Spinal cord (tissue), 10 donors: ENCODE data around the gene KRTAP5-4. TPM values are rescaled to one million over a fixed set of nuclear protein-coding genes. Genes with fewer than 3 reads are reported as not detected.
"Not testable (repeated sequence)": the region's sequence is repeated elsewhere in the genome, so short reads cannot be mapped to it uniquely, and the experiment has no call there.

Experiments
- DNase-seq, 6 donors: peaks; one replicate each; pipeline versions ENCODE4 v3.0.0 to v3.0.0-alpha.2; 2013 to 2015; ENCODE audit warnings: low spot score in 6 of 6, low read depth in 4 of 6
- H3K27ac ChIP-seq: one replicate; pipeline ENCODE4 v1.5.1; 2013; ENCODE audit warnings: low read depth, low read length, control low read depth
- H3K27me3 ChIP-seq: one replicate; pipeline ENCODE4 v1.6.1; 2013; ENCODE audit warnings: low read length; ENCODE audit not compliant: control insufficient read depth, insufficient read depth
- H3K36me3 ChIP-seq: one replicate; pipeline ENCODE4 v1.6.1; 2013; ENCODE audit warnings: low read length; ENCODE audit not compliant: control insufficient read depth, insufficient read depth
- H3K4me1 ChIP-seq: one replicate; pipeline ENCODE4 v1.6.1; 2013; ENCODE audit warnings: low read length; ENCODE audit not compliant: control insufficient read depth, insufficient read depth
- H3K4me3 ChIP-seq: one replicate; pipeline ENCODE4 v1.5.1; 2013; ENCODE audit warnings: low read depth, low read length, control low read depth
- H3K9me3 ChIP-seq: one replicate; pipeline ENCODE4 v1.6.1; 2013; ENCODE audit warnings: low read length; ENCODE audit not compliant: control insufficient read depth, insufficient read depth
- WGBS: methylation state at CpG from one replicate; pipeline ENCODE4 v1.1.5; 2013; ENCODE audit warnings: missing lambda C conversion rate; ENCODE audit not compliant: insufficient coverage; 5-methylcytosine and 5-hydroxymethylcytosine counted together
- polyA plus RNA-seq, 2 donors: library from polyadenylated mRNA; unstranded; fragments of 120-200 nt; gene quantifications; one replicate each; pipeline ENCODE4 v1.2.1, GENCODE V29; 2013; ENCODE audit not compliant: insufficient read length in 2 of 2
- total RNA-seq, 2 donors: library from RNA; depleted of rRNA in 1 of 2; stranded (reverse); fragments of 120-200 nt in 1 of 2; fragments of >200 nt in 1 of 2; gene quantifications; one replicate each; pipeline versions ENCODE4 v1.2.3 to v1.2.4, GENCODE V29; 2013 to 2014
- donor health status: healthy.

KRTAP5-4 gene
- total and polyA plus RNA-seq, 4 donors, result 0.32 TPM; not detected in 3

- not testable (repeated sequence) for H3K27ac ChIP-seq, H3K36me3 ChIP-seq, H3K27me3 ChIP-seq, H3K4me3 ChIP-seq, DNase-seq, H3K4me1 ChIP-seq, H3K9me3 ChIP-seq
- 25% methylated on average over 18 of the region's 18 CpGs for WGBS
Observed at GRCh38 chr11:1607156-1607845, 14.6 kb downstream of the KRTAP5-4 start.

GRCh38 chr11:1605923-1606322 lies 16.0 kb downstream of the KRTAP5-4 start:
- not testable (repeated sequence) for DNase-seq, H3K27ac ChIP-seq, H3K36me3 ChIP-seq, H3K4me1 ChIP-seq, H3K27me3 ChIP-seq, H3K4me3 ChIP-seq, H3K9me3 ChIP-seq
- WGBS, result 88% methylated on average over 9 of the region's 13 CpGs

GRCh38 chr11:1604711-1605110 lies 17.2 kb downstream of the KRTAP5-4 start:
- H3K4me1 ChIP-seq, result no peaks in the 10 kb centered on the region
- 92% methylated on average over 7 of the region's 7 CpGs for WGBS
- no peak overlapping the region for H3K4me3 ChIP-seq
- peaks cover 5% of the 10 kb centered on the region for H3K27me3 ChIP-seq
- DNase-seq, result no peak
- no peaks in the 10 kb centered on the region for H3K9me3 ChIP-seq
- no peaks in the 10 kb centered on the region for H3K36me3 ChIP-seq
- no peak overlapping the region for H3K27ac ChIP-seq

GRCh38 chr11:1604181-1604580 lies 17.8 kb downstream of the KRTAP5-4 start:
- H3K9me3 ChIP-seq, result no peaks in the 10 kb centered on the region
- no peak overlapping the region for H3K4me3 ChIP-seq
- no peak for DNase-seq
- H3K36me3 ChIP-seq, result no peaks in the 10 kb centered on the region
- peaks cover 5% of the 10 kb centered on the region for H3K27me3 ChIP-seq
- H3K27ac ChIP-seq, result no peak overlapping the region
- H3K4me1 ChIP-seq, result no peaks in the 10 kb centered on the region
- WGBS, result 96% methylated on average over 11 of the region's 11 CpGs

- no peak for DNase-seq
Observed at GRCh38 chr11:1603629-1604028, 18.3 kb downstream of the KRTAP5-4 start.

GRCh38 chr11:1601663-1602062 lies 20.3 kb downstream of the KRTAP5-4 start:
- 0% methylated on average over 1 of the region's 3 CpGs for WGBS
- H3K9me3 ChIP-seq, H3K4me3 ChIP-seq: not testable (repeated sequence)

More at GRCh38 chr11:1603629-1604028, 18.3 kb downstream of the KRTAP5-4 start:
- Histone ChIP-seq H3K4me1 (no peaks in the 10 kb centered on the region), H3K9me3 (no peaks in the 10 kb centered on the region), H3K27ac (no peak overlapping the region), H3K4me3 (no peak overlapping the region), H3K27me3 (peaks cover 5% of the 10 kb centered on the region), H3K36me3 (no peaks in the 10 kb centered on the region)
- WGBS, result 100% methylated on average over 1 of the region's 1 CpG

GRCh38 chr11:1600626-1601025 lies 21.3 kb downstream of the KRTAP5-4 start:
- Histone ChIP-seq H3K4me1 (no peaks in the 10 kb centered on the region), H3K36me3 (peaks cover 11% of the 10 kb centered on the region), H3K4me3 (no peak overlapping the region), H3K9me3 (no peaks in the 10 kb centered on the region), H3K27ac (no peak overlapping the region), H3K27me3 (no peaks in the 10 kb centered on the region)
- no peak for DNase-seq
- WGBS, result 72% methylated on average over 3 of the region's 5 CpGs

More at GRCh38 chr11:1601663-1602062, 20.3 kb downstream of the KRTAP5-4 start:
- DNase-seq, H3K27me3 ChIP-seq, H3K27ac ChIP-seq, H3K4me1 ChIP-seq: not testable (repeated sequence)
- H3K36me3 ChIP-seq, result peaks cover 11% of the 10 kb centered on the region

GRCh38 chr11:1598816-1599215 lies 23.1 kb downstream of the KRTAP5-4 start:
- Histone ChIP-seq H3K4me1 (no peaks in the 10 kb centered on the region), H3K36me3 (peaks cover 11% of the 10 kb centered on the region), H3K4me3 (no peak overlapping the region), H3K27ac (no peak overlapping the region), H3K9me3 (no peaks in the 10 kb centered on the region), H3K27me3 (no peaks in the 10 kb centered on the region)
- WGBS, result no CpG with 5 or more reads among the region's 6 CpGs
- DNase-seq, result no peak

GRCh38 chr11:1598406-1598805 lies 23.5 kb downstream of the KRTAP5-4 start:
- H3K27ac ChIP-seq, H3K27me3 ChIP-seq, DNase-seq, H3K4me1 ChIP-seq, H3K9me3 ChIP-seq, H3K4me3 ChIP-seq: not testable (repeated sequence)
- WGBS, result 50% methylated on average over 1 of the region's 3 CpGs
- peaks cover 11% of the 10 kb centered on the region for H3K36me3 ChIP-seq

GRCh38 chr11:1597994-1598380 lies 24.0 kb downstream of the KRTAP5-4 start, which contains the start of gene KRTAP5-2:
Gene KRTAP5-2, minus strand, starts transcription at chr11:1598294. Its CDS starts 44 bp downstream, at chr11:1598250.
- no peaks in the 10 kb centered on the region for H3K4me1 ChIP-seq
- no peak within 1 kb of the TSS for H3K4me3 ChIP-seq
- H3K27me3 ChIP-seq, result no peaks in the 10 kb centered on the region
- no peak for DNase-seq
- H3K36me3 ChIP-seq, result peaks cover 11% of the 10 kb centered on the region
- 100% methylated on average over 1 of the region's 4 CpGs for WGBS
- H3K27ac ChIP-seq, result no peak within 1 kb of the TSS
- no peaks in the 10 kb centered on the region for H3K9me3 ChIP-seq
